Stimulated activated CD4-positive, alpha-beta T cell treated with anti-CD3 and anti-CD28 coated beads, Interleukin-2, amount 100 ng/mL, for 48 hours (primary cell): ENCODE data around the gene AGL.
"Not testable (repeated sequence)": the region's sequence is repeated elsewhere in the genome, so short reads cannot be mapped to it uniquely, and the experiment has no call there.

Experiments used
- DNase-seq, 2 donors: peaks; one replicate each; pipeline ENCODE4 v3.0.0-alpha.2; 2020

The AGL gene

GRCh38 chr1:99851850-99852454 is 1.8 kb downstream of the AGL start:
- DNase-seq, result no peak

- DNase-seq, result no peak
These were observed 2.5 kb downstream of the AGL start for GRCh38 chr1:99852648-99853047.

GRCh38 chr1:99855914-99856450 is 5.8 kb downstream of the AGL start:
- DNase-seq, result no peak

GRCh38 chr1:99857041-99857440 is 6.9 kb downstream of the AGL start:
- DNase-seq, result not testable (repeated sequence)

GRCh38 chr1:99858286-99858685 is 8.1 kb downstream of the AGL start:
- no peak for DNase-seq

GRCh38 chr1:99858881-99859280 is 8.7 kb downstream of the AGL start:
- no peak for DNase-seq

- no peak for DNase-seq
These were observed 10.5 kb downstream of the AGL start for GRCh38 chr1:99860703-99861102.

GRCh38 chr1:99867682-99868081 is 17.5 kb downstream of the AGL start:
- no peak for DNase-seq

GRCh38 chr1:99869304-99869703 is 19.1 kb downstream of the AGL start:
- no peak for DNase-seq

- DNase-seq, result no peak
These were observed 19.6 kb downstream of the AGL start for GRCh38 chr1:99869723-99870122.

- DNase-seq, result no peak
These were observed 21.9 kb downstream of the AGL start for GRCh38 chr1:99872063-99872462.

- DNase-seq, result no peak
These were observed 27.4 kb downstream of the AGL start for GRCh38 chr1:99877568-99877967.

GRCh38 chr1:99886179-99886578 is 36.0 kb downstream of the AGL start:
- no peak for DNase-seq

- no peak for DNase-seq
These were observed 36.7 kb downstream of the AGL start for GRCh38 chr1:99886841-99887240.

- no peak for DNase-seq
These were observed 37.7 kb downstream of the AGL start for GRCh38 chr1:99887890-99888289.

GRCh38 chr1:99891997-99892396 is 41.8 kb downstream of the AGL start:
- no peak for DNase-seq

GRCh38 chr1:99903278-99903677 is 53.1 kb downstream of the AGL start:
- DNase-seq, result not testable (repeated sequence)

- DNase-seq, result no peak
These were observed 56.4 kb downstream of the AGL start for GRCh38 chr1:99906535-99906934.

GRCh38 chr1:99917214-99917613 is 67.1 kb downstream of the AGL start:
- no peak for DNase-seq

GRCh38 chr1:99919220-99919619 is 69.1 kb downstream of the AGL start:
- DNase-seq, result no peak

GRCh38 chr1:99934801-99935200 is 84.6 kb downstream of the AGL start:
- DNase-seq, result no peak

GRCh38 chr1:99935534-99935933 is 85.4 kb downstream of the AGL start:
- DNase-seq, result no peak

GRCh38 chr1:99936071-99936470 is 85.9 kb downstream of the AGL start:
- DNase-seq, result no peak

- DNase-seq, result no peak
These were observed 92.6 kb downstream of the AGL start for GRCh38 chr1:99942723-99943122.

GRCh38 chr1:99943223-99943794 is 93.1 kb downstream of the AGL start:
- no peak for DNase-seq
